Choroid plexus epithelial cell (primary cell): ENCODE data around the gene PRKX.
"Not testable (repeated sequence)": the region's sequence is repeated elsewhere in the genome, so short reads cannot be mapped to it uniquely, and the experiment has no call there.

ENCODE experiments used
- DNase-seq: peaks from one replicate; pipeline ENCODE4 v3.0.0-alpha.2; 2010; ENCODE audit warnings: low read depth
- H3K4me3 ChIP-seq: 2 replicates; pipeline ENCODE4 v1.5.1; 2011; ENCODE audit warnings: low read depth, mild to moderate bottlenecking, control low read depth, low read length, moderate library complexity
- TF ChIP-seq, protein P1 (sequence below): conservative IDR thresholded peaks from 2 replicates; pipeline ENCODE4 v1.5.1; 2011; ENCODE audit warnings: low read depth, mild to moderate bottlenecking, control low read depth, inconsistent platforms, low read length, moderate library complexity

Gene PRKX

DNA sequence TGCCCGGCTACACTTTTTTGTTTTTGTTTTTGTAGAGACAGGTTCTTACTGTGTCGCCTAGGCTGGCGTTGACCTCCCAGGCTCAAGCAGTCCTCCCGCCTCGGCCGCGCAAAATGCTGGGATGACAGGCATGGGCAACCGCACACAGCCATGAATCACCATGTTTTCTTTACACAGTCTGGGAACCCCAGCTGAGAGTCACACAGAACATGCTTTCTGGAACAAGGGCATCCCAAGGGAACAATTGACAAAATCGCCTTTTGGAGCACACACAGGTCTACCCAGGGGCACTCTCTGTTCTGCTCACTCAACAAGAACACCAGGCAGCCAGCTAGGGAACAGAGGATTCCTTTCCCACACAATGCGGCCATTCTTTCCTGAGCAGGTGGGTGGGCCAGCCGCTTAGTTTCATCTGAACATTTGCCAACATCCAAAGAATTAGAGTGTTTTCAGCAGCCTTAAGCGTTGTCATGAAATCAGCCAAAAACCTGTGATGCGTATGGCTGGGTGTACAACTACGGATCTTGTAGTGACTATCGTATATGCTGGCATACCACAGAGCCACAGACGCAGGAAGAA, 15.7 kb downstream of the PRKX start:
- TF ChIP-seq, protein P1, sequence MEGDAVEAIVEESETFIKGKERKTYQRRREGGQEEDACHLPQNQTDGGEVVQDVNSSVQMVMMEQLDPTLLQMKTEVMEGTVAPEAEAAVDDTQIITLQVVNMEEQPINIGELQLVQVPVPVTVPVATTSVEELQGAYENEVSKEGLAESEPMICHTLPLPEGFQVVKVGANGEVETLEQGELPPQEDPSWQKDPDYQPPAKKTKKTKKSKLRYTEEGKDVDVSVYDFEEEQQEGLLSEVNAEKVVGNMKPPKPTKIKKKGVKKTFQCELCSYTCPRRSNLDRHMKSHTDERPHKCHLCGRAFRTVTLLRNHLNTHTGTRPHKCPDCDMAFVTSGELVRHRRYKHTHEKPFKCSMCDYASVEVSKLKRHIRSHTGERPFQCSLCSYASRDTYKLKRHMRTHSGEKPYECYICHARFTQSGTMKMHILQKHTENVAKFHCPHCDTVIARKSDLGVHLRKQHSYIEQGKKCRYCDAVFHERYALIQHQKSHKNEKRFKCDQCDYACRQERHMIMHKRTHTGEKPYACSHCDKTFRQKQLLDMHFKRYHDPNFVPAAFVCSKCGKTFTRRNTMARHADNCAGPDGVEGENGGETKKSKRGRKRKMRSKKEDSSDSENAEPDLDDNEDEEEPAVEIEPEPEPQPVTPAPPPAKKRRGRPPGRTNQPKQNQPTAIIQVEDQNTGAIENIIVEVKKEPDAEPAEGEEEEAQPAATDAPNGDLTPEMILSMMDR: no peak
- peak; percentile 65 for DNase-seq
- peak overlapping the region; percentile 6 for H3K4me3 ChIP-seq

DNA sequence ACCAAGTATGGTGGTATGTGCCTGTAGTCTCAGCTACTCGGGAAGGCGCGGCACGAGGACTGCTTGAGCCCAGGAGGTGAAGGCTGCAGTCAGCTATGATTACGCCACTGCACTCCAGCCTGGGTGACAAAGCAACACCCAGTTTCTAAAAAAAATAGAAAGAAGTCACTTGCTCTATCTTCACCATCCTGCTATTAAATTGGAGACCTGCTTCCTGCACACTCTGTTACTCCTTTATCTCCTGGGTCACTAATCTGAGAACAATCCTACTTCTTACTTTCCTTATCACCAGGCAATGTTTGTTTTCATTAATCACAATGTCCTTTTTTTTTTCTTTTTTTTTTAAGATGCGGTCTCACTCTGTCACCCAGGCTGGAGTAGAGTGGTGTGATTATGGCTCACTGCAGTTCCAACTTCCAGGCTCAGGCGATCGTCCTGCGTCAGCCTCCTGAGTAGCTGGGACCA, 16.2 kb downstream of the PRKX start:
- DNase-seq: no peak
- TF ChIP-seq, protein P1: no peak
- H3K4me3 ChIP-seq: peak overlapping the region; percentile 6

DNA sequence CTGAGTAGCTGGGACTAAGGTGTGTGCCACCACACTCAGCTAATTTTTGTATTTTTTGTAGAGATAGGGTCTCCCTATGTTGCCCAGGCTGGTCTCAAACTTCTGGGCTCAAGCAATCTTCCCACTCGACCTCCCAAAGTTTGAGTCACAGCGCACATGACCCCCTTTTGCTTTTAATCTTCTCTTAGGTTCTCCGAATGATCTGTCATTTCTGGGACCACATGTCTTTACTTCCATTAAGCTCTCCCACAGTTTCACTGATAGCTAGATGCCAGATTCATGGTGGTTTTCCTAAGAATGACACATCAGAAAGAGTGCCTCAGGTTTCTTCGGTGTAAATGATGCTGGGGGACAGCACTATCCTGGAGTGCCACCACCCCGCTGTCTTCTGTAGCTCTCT, 17.9 kb downstream of the PRKX start:
- DNase-seq: no peak
- TF ChIP-seq, protein P1: no peak
- no peak overlapping the region for H3K4me3 ChIP-seq

DNA sequence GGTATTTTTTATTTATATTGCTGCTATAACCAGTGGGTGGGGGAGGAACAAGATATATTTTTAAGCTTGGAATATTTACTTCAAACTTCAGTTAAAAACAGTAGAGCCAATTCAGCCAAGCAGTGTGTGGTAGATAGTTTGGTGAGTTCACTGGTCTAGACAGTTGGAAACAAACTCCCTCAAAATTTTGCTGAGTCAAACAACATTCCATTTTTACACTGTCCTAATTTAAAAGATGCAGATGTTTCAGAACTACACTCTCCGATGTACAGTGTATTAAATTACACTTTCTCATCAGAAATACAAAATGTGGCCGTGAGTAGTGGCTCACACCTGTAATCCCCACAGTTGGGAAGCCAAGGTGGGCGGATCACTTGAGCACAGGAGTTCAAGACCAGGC, 23.3 kb downstream of the PRKX start:
- no peak overlapping the region for H3K4me3 ChIP-seq
- peak; percentile 47 for DNase-seq
- TF ChIP-seq, protein P1: no peak

DNA sequence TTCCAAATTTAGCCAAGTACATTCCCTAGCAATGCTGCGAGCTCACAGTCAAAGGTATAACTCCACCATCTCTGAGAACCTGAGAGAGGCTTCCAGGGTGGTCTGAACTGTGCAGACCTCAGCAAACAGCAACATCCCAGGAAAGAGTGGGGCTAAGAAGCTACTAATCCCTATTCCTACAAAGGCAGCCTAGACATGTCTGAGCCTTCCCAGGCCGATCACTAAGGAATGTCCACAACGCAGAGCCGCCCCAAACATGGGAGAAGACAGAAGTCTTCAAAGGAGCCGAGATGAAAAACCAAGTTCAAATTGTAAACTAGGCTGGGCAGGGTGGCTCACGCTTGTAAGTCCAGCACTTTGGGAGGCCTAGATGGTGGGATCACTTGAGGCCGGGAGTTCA, 30.2 kb downstream of the PRKX start:
- DNase-seq: not testable (repeated sequence)

DNA sequence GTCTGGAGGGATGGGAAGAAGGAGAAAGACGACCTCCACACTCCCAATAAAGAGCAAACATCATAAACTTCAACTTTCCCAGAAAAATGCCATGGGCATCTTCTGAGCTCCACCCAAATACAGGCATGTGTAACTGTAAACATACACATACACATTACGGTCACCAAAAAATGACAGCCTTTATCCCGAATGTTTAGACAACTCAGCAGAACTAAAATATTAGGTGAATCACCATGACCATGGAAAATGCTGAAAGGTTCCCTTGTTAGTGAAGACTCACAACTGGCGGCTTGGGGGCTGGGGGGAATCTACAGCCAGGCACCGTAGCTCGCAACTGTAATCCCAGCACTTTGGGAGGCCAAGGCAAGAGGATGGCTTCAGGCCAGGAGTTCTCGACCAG, 33.0 kb downstream of the PRKX start:
- DNase-seq: no peak
- TF ChIP-seq, protein P1: no peak
- H3K4me3 ChIP-seq: no peak overlapping the region

More for the DNA sequence above, 30.2 kb downstream of the PRKX start:
- H3K4me3 ChIP-seq: not testable (repeated sequence)

DNA sequence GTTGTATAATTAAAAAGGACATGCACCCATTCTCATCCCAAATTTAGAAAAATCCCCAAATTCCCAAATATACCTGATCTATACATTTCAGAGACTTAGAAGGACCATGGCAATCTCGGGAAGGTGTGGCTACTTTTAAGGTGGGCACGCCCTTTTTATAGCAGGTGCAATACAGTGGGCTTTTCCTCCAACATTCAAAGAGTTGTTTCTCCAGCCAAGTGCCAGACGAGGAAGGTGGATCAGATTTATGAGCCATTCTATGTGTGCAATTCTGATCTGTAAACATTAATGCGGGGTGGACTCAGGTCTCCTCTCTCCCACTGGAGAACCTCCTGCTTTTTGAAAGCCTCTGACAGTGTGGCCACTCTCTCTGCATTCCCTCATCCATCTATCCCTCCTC, 33.8 kb downstream of the PRKX start:
- DNase-seq: no peak
- TF ChIP-seq, protein P1: no peak
- no peak overlapping the region for H3K4me3 ChIP-seq
